ENCODE results near the gene CCR6. TPM values are rescaled to one million over a fixed set of nuclear protein-coding genes. Genes with fewer than 3 reads are reported as not detected.
A peak's percentile ranks its signal among the peaks of the same experiment; 100 is the strongest.

The CCR6 gene
- total and polyA plus RNA-seq, 12 donors, result not detected

DNA sequence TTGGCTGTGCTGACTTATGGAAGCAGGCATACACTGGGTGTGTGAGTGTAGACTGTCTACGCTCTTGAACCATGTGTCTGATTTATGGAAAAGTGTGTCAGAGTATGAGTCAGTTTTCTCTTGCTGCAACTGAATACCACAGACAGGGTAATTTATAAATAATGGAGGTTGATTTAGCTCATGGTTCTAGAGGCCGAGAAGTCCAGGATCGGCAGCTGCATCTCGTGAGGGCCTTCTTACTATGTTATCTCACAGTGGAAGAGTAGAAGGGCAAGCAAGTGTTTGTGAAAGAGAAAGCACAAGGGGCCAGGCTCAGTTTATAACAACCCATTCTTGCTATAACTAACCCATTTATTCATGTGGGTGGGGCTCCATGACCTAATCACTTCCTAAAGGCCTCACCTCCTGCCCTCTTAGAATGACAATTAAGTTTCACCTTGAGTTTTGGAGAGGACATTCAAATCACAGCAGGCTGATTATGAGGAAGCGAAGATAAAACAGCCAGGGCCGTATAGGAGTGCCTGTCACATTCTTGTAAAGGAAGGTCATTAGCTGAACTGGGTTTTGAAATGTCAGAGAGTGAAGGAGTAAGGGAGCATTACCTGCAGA, 28.1 kb downstream of the CCR6 start:
- WGBS, 4 donors, result 86 to 87% (median 86%) methylated on average over 6 of the region's 6 CpGs
- TF ChIP-seq POLR2A (IDR thresholded peaks at IDR 0.05), result no peak
- TF ChIP-seq, protein P1, sequence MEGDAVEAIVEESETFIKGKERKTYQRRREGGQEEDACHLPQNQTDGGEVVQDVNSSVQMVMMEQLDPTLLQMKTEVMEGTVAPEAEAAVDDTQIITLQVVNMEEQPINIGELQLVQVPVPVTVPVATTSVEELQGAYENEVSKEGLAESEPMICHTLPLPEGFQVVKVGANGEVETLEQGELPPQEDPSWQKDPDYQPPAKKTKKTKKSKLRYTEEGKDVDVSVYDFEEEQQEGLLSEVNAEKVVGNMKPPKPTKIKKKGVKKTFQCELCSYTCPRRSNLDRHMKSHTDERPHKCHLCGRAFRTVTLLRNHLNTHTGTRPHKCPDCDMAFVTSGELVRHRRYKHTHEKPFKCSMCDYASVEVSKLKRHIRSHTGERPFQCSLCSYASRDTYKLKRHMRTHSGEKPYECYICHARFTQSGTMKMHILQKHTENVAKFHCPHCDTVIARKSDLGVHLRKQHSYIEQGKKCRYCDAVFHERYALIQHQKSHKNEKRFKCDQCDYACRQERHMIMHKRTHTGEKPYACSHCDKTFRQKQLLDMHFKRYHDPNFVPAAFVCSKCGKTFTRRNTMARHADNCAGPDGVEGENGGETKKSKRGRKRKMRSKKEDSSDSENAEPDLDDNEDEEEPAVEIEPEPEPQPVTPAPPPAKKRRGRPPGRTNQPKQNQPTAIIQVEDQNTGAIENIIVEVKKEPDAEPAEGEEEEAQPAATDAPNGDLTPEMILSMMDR (IDR thresholded peaks at IDR 0.05), result no peak
- Histone ChIP-seq H3K4me1 (replicated peaks in 1 of 2) (no peaks in the 10 kb centered on the region), H3K4me3 (no peak overlapping the region), H3K9me3 (replicated peaks in 1 of 3) (no peaks in the 10 kb centered on the region), H3K36me3 (replicated peaks in 1 of 2) (no peaks in the 10 kb centered on the region), H3K27me3 (no peaks in the 10 kb centered on the region), H3K27ac (no peak overlapping the region)
- DNase-seq, result no peak
- intact Hi-C loops (cut with DNase I), result no loop called here

DNA sequence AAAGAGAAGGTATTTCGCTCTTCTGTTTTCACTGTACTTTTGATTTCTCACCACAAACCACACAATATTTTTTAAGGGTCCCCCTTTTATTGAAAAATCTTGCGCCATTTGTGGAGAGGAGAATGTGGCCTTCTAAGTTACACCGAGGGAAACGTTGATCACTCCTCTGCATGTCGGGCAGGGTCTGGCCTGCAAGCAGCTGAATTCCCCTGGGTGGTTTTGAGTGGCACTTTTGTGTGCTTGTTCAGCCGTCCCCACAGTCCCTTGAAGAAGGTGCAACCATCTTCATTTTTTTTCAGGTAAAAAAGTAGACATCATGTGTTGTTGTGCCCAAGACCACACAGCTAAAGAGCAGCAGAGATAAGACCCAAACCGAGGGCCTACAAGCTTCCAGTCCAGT, 28.8 kb downstream of the CCR6 start:
- Histone ChIP-seq H3K36me3 (replicated peaks in 1 of 2) (no peaks in the 10 kb centered on the region), H3K4me3 (no peak overlapping the region), H3K4me1 (replicated peaks in 1 of 2) (no peaks in the 10 kb centered on the region), H3K27me3 (no peaks in the 10 kb centered on the region), H3K27ac (no peak overlapping the region), H3K9me3 (replicated peaks in 1 of 3) (no peaks in the 10 kb centered on the region)
- no peak for TF ChIP-seq POLR2A (IDR thresholded peaks at IDR 0.05)
- TF ChIP-seq, protein P1 (IDR thresholded peaks at IDR 0.05), result no peak
- WGBS, 4 donors, result 81 to 85% (median 85%) methylated on average over 7 of the region's 7 CpGs
- intact Hi-C loops (cut with DNase I), result no loop called here
- DNase-seq, result no peak

DNA sequence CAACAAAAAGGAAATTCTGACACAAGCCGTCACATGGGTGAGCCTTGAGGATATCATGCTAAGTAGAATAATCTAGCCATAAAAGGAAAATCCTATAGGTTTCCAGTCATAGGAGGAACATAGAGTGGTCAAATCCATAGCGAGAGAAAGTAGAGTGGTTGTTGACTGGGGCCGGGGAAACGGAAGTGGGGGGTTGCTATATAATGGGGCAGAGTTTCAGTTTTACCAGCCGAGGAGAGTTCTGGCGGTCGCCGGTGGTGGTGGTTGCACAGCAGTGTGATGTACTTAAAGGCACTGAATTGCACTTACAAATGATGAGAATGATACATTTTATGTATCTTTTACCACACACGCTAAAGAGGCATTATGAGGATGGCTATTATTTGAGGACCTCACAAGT, 30.0 kb downstream of the CCR6 start:
- intact Hi-C loops (cut with DNase I), result no loop called here
- WGBS, 4 donors, result 81 to 90% (median 85%) methylated on average over 9 of the region's 9 CpGs
- Histone ChIP-seq H3K4me1 (replicated peaks in 1 of 2) (no peaks in the 10 kb centered on the region), H3K27me3 (no peaks in the 10 kb centered on the region), H3K27ac (no peak overlapping the region), H3K4me3 (no peak overlapping the region), H3K36me3 (replicated peaks in 1 of 2) (no peaks in the 10 kb centered on the region), H3K9me3 (replicated peaks in 1 of 3) (no peaks in the 10 kb centered on the region)
- no peak for DNase-seq
- TF ChIP-seq, protein P1 (IDR thresholded peaks at IDR 0.05), result no peak
- TF ChIP-seq POLR2A (IDR thresholded peaks at IDR 0.05), result no peak

DNA sequence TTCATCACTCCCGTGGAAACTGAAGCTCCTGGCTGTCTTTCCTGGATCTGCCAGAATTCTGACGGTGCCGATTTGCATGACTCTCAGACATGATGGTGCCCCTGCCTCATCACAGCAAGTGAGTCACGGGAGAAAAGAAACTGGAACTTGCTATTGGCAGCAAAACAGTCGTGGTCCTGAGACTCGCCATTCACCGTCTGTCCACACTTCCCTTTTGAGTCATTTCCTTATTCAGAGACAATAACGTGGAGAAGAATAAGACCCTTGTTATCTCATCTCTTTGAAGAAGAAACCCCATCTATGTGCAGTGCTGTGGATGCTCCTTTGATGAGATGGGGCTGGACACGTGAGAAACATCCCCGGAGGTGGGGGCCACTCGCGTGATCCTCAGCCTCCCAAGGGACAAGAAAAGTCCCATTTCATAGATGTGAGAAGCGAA, 30.6 kb downstream of the CCR6 start:
- Histone ChIP-seq H3K27me3 (no peaks in the 10 kb centered on the region), H3K9me3 (replicated peaks in 1 of 3) (no peaks in the 10 kb centered on the region), H3K4me3 (no peak overlapping the region), H3K27ac (no peak overlapping the region), H3K36me3 (replicated peaks in 1 of 2) (no peaks in the 10 kb centered on the region), H3K4me1 (replicated peaks in 1 of 2) (no peaks in the 10 kb centered on the region)
- intact Hi-C loops (cut with DNase I), result no loop called here
- DNase-seq, result peak in 6 of 7 donors; percentile 21 to 62 (median 26)
- 48 to 57% (median 54%) methylated on average over 13 of the region's 13 CpGs for WGBS, 4 donors
- TF ChIP-seq, protein P1 (IDR thresholded peaks at IDR 0.05), result no peak
- TF ChIP-seq POLR2A (IDR thresholded peaks at IDR 0.05), result no peak
